Hepatocyte (in vitro differentiated cells): ENCODE results near the gene NFIL3.

ENCODE experiments used
- CTCF ChIP-seq: fragments of 200-600 bp; sonication (generic); IDR thresholded peaks from 2 replicates; pipeline ENCODE4 v1.5.1; 2016; ENCODE audit warnings: antibody characterized with exemption, mild to moderate bottlenecking; ENCODE audit not compliant: poor library complexity
- EZH2 ChIP-seq: fragments of 200-600 bp; sonication (generic); IDR thresholded peaks from 2 replicates; pipeline ENCODE4 v1.6.1; 2016; ENCODE audit warnings: antibody characterized with exemption, mild to moderate bottlenecking, borderline replicate concordance
- EZH2phosphoT487 ChIP-seq: fragments of 200-600 bp; sonication (generic); IDR thresholded peaks from one replicate; pipeline ENCODE4 v1.6.1; 2018; ENCODE audit warnings: antibody characterized with exemption, mild to moderate bottlenecking, low read depth, moderate library complexity; ENCODE audit not compliant: unreplicated experiment, severe bottlenecking

- TF ChIP-seq CTCF (no peak), EZH2 (no peak), EZH2phosphoT487 (no peak)
These were observed 15.2 kb downstream of the NFIL3 start for GRCh38 chr9:91408475-91408874.
